Measurements from ENCODE around the gene IQCK. TPM values are rescaled to one million over a fixed set of nuclear protein-coding genes. Genes with fewer than 3 reads are reported as not detected.

Gene IQCK
- total RNA-seq, 1 donor from 2014 or later, result 5.8 TPM

Other genes with a start within 250 kb of the IQCK start
- gene GDE1, start 196.2 kb upstream of the IQCK start, total RNA-seq, result 75.9 and 77.8 TPM in 2 replicates
- 12.4 and 15.5 TPM in 2 replicates for gene CCP110, start 194.3 kb upstream of the IQCK start, total RNA-seq
- gene VPS35L, start 162.6 kb upstream of the IQCK start, total RNA-seq, result 78.2 and 79.0 TPM in 2 replicates
- gene KNOP1, start within 50 bp of the IQCK start, total RNA-seq, result 24.0 and 24.2 TPM in 2 replicates
- 0.46 and 0.76 TPM in 2 replicates for gene GPRC5B, start 166.6 kb downstream of the IQCK start, total RNA-seq